HG02943 (cell line): ENCODE results near the gene FOXL2NB.

Source experiments
- ATAC-seq: cut with Tn5 transposase; IDR thresholded peaks from one replicate; pipeline ENCODE4 v1.9.1; 2021; ENCODE audit warnings: mild to moderate bottlenecking, low read depth, moderate library complexity; ENCODE audit not compliant: unreplicated experiment

FOXL2NB gene

GRCh38 chr3:138944929-138945708 lies 1.9 kb upstream of the FOXL2NB start:
- ATAC-seq, result no peak

- ATAC-seq, result no peak
Observed at GRCh38 chr3:138945709-138946662, 1.0 kb upstream of the FOXL2NB start.

GRCh38 chr3:138947495-138948121 lies 591 bp downstream of the FOXL2NB start:
- ATAC-seq, result no peak

GRCh38 chr3:138948371-138949001 lies 1.5 kb downstream of the FOXL2NB start:
- ATAC-seq, result no peak

GRCh38 chr3:138949002-138949418 lies 2.0 kb downstream of the FOXL2NB start:
- no peak for ATAC-seq

GRCh38 chr3:138949445-138950005 lies 2.5 kb downstream of the FOXL2NB start:
- ATAC-seq, result no peak

- no peak for ATAC-seq
Observed at GRCh38 chr3:138950006-138950644, 3.1 kb downstream of the FOXL2NB start.

GRCh38 chr3:138950701-138951100 lies 3.7 kb downstream of the FOXL2NB start:
- ATAC-seq, result no peak

- ATAC-seq, result no peak
Observed at GRCh38 chr3:138960417-138960852, 13.4 kb downstream of the FOXL2NB start.

- ATAC-seq, result no peak
Observed at GRCh38 chr3:138962854-138963560, 16.0 kb downstream of the FOXL2NB start.

GRCh38 chr3:138964264-138964663 lies 17.2 kb downstream of the FOXL2NB start:
- no peak for ATAC-seq

- ATAC-seq, result no peak
Observed at GRCh38 chr3:138964923-138965322, 17.9 kb downstream of the FOXL2NB start.

GRCh38 chr3:138971766-138972320 lies 24.8 kb downstream of the FOXL2NB start:
- ATAC-seq, result no peak

- no peak for ATAC-seq
Observed at GRCh38 chr3:138972941-138973340, 25.9 kb downstream of the FOXL2NB start.

- ATAC-seq, result no peak
Observed at GRCh38 chr3:138974462-138974861, 27.4 kb downstream of the FOXL2NB start.

GRCh38 chr3:138975351-138975750 lies 28.3 kb downstream of the FOXL2NB start:
- ATAC-seq, result no peak

- no peak for ATAC-seq
Observed at GRCh38 chr3:138976047-138976446, 29.0 kb downstream of the FOXL2NB start.

GRCh38 chr3:138984816-138985215 lies 37.8 kb downstream of the FOXL2NB start:
- ATAC-seq, result no peak

GRCh38 chr3:138985932-138986331 lies 38.9 kb downstream of the FOXL2NB start:
- ATAC-seq, result no peak
